AG04450 (cell line): Measurements from ENCODE around the gene METTL24. TPM values are rescaled to one million over a fixed set of nuclear protein-coding genes. Genes with fewer than 3 reads are reported as not detected.

Source experiments
- CTCF ChIA-PET: fragments of 300-600, 350-600 bp; formaldehyde crosslinking; extraction: SDS; loops from one replicate; lab custom pipeline; 2022; ENCODE audit warnings: antibody characterized with exemption, inconsistent platforms; lab: Charles Lee
- POLR2A ChIA-PET: fragments of 350-600 bp; formaldehyde crosslinking; extraction: SDS; loops from one replicate; lab custom pipeline; 2021; ENCODE audit warnings: antibody characterized with exemption, inconsistent platforms; lab: Yijun Ruan, JAX
- DNase-seq: peaks from one replicate; pipeline ENCODE4 v3.0.0-alpha.2; 2011; ENCODE audit warnings: low read depth, low spot score
- H3K27ac ChIP-seq: one replicate; pipeline ENCODE4 v1.5.1; 2012; ENCODE audit warnings: low read depth, low read length, control low read depth
- H3K27me3 ChIP-seq: one replicate; pipeline ENCODE4 v1.6.0; 2012; ENCODE audit warnings: low read length; ENCODE audit not compliant: control insufficient read depth, insufficient read depth
- H3K4me3 ChIP-seq: 2 replicates; pipeline ENCODE4 v1.5.1; 2011; ENCODE audit warnings: mild to moderate bottlenecking, low read depth, low read length, control low read depth
- H3K9me3 ChIP-seq: 2 replicates; pipeline ENCODE4 v1.5.1; 2012; ENCODE audit warnings: low read length; ENCODE audit not compliant: control insufficient read depth, insufficient read depth
- CTCF ChIP-seq: IDR thresholded peaks from 2 replicates; pipeline ENCODE4 v1.5.1; 2011; ENCODE audit warnings: low read depth, low read length, control low read depth, inconsistent platforms
- polyA plus RNA-seq: library from polyadenylated mRNA; depleted of rRNA; stranded (reverse); fragments of >200 nt; gene quantifications from 2 replicates; pipeline ENCODE4 v1.2.3, GENCODE V29; 2011

The METTL24 gene
- polyA plus RNA-seq, 1 experiment: not detected

GRCh38 chr6:110269623-110270022, 88.5 kb downstream of the METTL24 start:
- CTCF ChIA-PET: no interaction called here
- POLR2A ChIA-PET: no interaction called here

GRCh38 chr6:110266996-110267395, 91.2 kb downstream of the METTL24 start:
- Histone ChIP-seq H3K4me3 (no peak overlapping the region), H3K27ac (no peak overlapping the region), H3K9me3 (no peaks in the 10 kb centered on the region), H3K27me3 (no peaks in the 10 kb centered on the region)
- CTCF ChIA-PET: no interaction called here
- POLR2A ChIA-PET: no interaction called here
- TF ChIP-seq CTCF: no peak
- DNase-seq: no peak

More at GRCh38 chr6:110269623-110270022, 88.5 kb downstream of the METTL24 start:
- TF ChIP-seq CTCF: no peak
- no peak for DNase-seq
- H3K9me3 ChIP-seq: no peaks in the 10 kb centered on the region
- no peak overlapping the region for H3K4me3 ChIP-seq
- H3K27ac ChIP-seq: no peak overlapping the region
- no peaks in the 10 kb centered on the region for H3K27me3 ChIP-seq

GRCh38 chr6:110265273-110265672, 92.9 kb downstream of the METTL24 start:
- no peaks in the 10 kb centered on the region for H3K9me3 ChIP-seq
- TF ChIP-seq CTCF: no peak
- H3K27ac ChIP-seq: no peak overlapping the region
- no peaks in the 10 kb centered on the region for H3K27me3 ChIP-seq
- CTCF ChIA-PET: no interaction called here
- H3K4me3 ChIP-seq: no peak overlapping the region
- POLR2A ChIA-PET: no interaction called here
- DNase-seq: no peak

GRCh38 chr6:110256366-110256765, 101.8 kb downstream of the METTL24 start:
- POLR2A ChIA-PET: no interaction called here
- CTCF ChIA-PET: no interaction called here

GRCh38 chr6:110255211-110255750, 102.9 kb downstream of the METTL24 start:
- Histone ChIP-seq H3K27me3 (no peaks in the 10 kb centered on the region), H3K27ac (no peak overlapping the region), H3K4me3 (no peak overlapping the region), H3K9me3 (no peaks in the 10 kb centered on the region)
- DNase-seq: no peak
- no peak for TF ChIP-seq CTCF
- ChIA-PET CTCF (no interaction called here), POLR2A (no interaction called here)

More at GRCh38 chr6:110256366-110256765, 101.8 kb downstream of the METTL24 start:
- Histone ChIP-seq H3K27ac (no peak overlapping the region), H3K4me3 (no peak overlapping the region), H3K9me3 (no peaks in the 10 kb centered on the region), H3K27me3 (no peaks in the 10 kb centered on the region)
- no peak for TF ChIP-seq CTCF
- no peak for DNase-seq
